Mammary epithelial cell (primary cell): ENCODE data around the gene FNBP1.

ENCODE experiments used
- EZH2 ChIP-seq: IDR thresholded peaks from 2 replicates; pipeline ENCODE4 v1.6.1; 2012; ENCODE audit warnings: low read length, inconsistent platforms, borderline replicate concordance
- TF ChIP-seq, protein P1 (sequence below), 2 donors: IDR thresholded peaks in 1 of 2; conservative IDR thresholded peaks in 1 of 2; 2 replicates each; pipeline ENCODE4 v1.5.1; 2011 to 2012; ENCODE audit warnings: inconsistent platforms in 2 of 2, low read length in 2 of 2, mild to moderate bottlenecking in 2 of 2, control low read depth in 1 of 2, low read depth in 1 of 2; ENCODE audit not compliant: insufficient read depth in 1 of 2; ENCODE audit errors: extremely low read depth in 1 of 2

DNA sequence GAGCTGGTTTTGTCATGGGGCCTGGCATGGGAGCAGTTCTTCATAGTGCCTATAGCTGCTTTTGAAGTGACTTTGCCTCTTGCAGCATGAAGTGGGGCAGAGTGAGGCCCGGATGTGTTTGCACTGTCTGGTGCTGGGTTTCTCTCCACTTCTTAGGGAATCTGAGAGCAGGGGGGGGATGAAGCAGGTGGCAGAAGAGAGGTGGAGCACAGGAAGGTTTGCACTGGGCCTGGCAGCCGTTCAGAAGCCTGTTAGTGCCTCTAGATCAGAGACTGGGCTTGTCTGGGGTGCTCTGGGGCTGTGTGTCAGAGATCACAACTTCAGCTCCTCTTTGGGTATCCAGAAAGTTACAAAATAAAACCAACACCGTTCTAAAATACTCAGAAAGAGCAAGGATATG lies 189.4 kb downstream of the FNBP1 start:
- no peak for TF ChIP-seq EZH2
- TF ChIP-seq, protein P1, sequence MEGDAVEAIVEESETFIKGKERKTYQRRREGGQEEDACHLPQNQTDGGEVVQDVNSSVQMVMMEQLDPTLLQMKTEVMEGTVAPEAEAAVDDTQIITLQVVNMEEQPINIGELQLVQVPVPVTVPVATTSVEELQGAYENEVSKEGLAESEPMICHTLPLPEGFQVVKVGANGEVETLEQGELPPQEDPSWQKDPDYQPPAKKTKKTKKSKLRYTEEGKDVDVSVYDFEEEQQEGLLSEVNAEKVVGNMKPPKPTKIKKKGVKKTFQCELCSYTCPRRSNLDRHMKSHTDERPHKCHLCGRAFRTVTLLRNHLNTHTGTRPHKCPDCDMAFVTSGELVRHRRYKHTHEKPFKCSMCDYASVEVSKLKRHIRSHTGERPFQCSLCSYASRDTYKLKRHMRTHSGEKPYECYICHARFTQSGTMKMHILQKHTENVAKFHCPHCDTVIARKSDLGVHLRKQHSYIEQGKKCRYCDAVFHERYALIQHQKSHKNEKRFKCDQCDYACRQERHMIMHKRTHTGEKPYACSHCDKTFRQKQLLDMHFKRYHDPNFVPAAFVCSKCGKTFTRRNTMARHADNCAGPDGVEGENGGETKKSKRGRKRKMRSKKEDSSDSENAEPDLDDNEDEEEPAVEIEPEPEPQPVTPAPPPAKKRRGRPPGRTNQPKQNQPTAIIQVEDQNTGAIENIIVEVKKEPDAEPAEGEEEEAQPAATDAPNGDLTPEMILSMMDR (conservative IDR thresholded peaks at IDR 0.05 in 1 of 2, IDR thresholded peaks at IDR 0.05 in 1 of 2; ENCODE audit: extremely low read depth in 1 of 2, insufficient read depth in 1 of 2, low read depth in 1 of 2, low read length in 2 of 2) = no peak
